Stimulated activated effector memory CD8-positive, alpha-beta T cell treated with anti-CD3 and anti-CD28 coated beads, Interleukin-12 subunit alpha, Interleukin-12 subunit beta, amount 100 ng/mL, for 72 hours (primary cell): ENCODE results near the gene APBA2.

Source experiments
- ATAC-seq: fragments of 150-1000 bp; cut with Tn5 transposase; 2 replicates; pipeline ENCODE4 v1.10.0; 2021
- DNase-seq, 2 donors: peaks; one replicate each; pipeline ENCODE4 v3.0.0; 2021 to 2022; ENCODE audit warnings: low spot score in 2 of 2
- H3K27ac Mint-ChIP-seq: one replicate; pipeline ENCODE4 v1.8.0; 2022; ENCODE audit warnings: mild to moderate bottlenecking, mixed read lengths
- H3K36me3 Mint-ChIP-seq: one replicate; pipeline ENCODE4 v1.8.0; 2022; ENCODE audit warnings: mild to moderate bottlenecking, mixed read lengths
- H3K4me1 Mint-ChIP-seq: one replicate; pipeline ENCODE4 v1.8.0; 2022; ENCODE audit warnings: mixed read lengths
- H3K4me3 Mint-ChIP-seq: one replicate; pipeline ENCODE4 v1.8.0; 2022; ENCODE audit warnings: mild to moderate bottlenecking, mixed read lengths
- H3K9me3 Mint-ChIP-seq: one replicate; pipeline ENCODE4 v1.8.0; 2022; ENCODE audit warnings: mixed read lengths

Gene APBA2

GRCh38 chr15:29134641-29135308 lies 249.0 kb downstream of the APBA2 start:
- no peaks in the 10 kb centered on the region for H3K36me3 Mint-ChIP-seq
- no peak overlapping the region for H3K4me3 Mint-ChIP-seq
- ATAC-seq (no peak), DNase-seq (no peak)
- H3K9me3 Mint-ChIP-seq = no peaks in the 10 kb centered on the region
- H3K4me1 Mint-ChIP-seq = peaks cover 4% of the 10 kb centered on the region
- no peak overlapping the region for H3K27ac Mint-ChIP-seq

- DNase-seq = no peak
Observed at GRCh38 chr15:29135309-29135657, 249.5 kb downstream of the APBA2 start.

DNA sequence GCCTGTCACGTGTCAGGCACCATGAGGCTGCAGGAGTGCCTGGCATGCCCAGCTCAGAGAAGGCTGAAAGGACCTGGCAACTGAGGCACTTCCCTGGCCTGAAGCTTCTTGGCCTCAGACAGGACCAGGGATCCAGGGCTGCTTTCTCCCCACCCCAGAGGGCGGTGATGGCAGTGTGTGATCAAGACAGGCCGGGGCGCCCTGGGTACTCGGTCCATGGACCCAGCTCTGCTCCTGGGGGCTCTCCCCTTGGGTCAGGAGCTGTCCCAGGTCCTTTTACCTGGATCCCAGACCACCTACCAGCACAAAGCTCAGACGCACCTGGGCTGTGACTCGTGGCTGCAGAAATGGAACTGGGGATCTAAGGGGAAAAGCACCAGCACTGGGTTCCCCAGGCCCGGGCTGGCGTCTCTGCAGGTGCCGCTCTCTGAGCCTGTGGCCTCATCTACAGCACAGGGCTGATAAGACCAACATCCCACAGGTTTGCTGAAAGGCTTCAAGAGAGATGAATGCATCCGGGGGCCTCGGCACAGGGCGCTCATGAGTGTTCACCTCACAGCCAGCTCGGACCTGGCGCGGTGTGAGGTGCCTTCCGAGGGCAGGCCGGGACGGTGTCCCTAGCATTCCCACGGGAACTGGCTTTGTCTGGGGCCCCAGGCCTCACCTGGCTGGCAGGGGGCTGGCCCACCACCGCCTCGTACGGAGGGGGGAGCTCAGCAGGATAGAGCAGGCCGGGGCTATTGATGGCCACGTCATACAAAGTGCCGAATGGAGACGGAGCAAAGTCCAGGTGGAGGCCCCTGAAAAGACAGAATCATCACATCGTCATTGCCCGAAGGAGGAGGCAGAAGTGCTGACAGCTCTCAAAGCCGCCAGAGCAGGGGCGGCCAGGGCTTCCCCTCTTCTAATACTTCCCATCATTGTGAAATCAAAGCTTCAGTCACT lies 250.2 kb downstream of the APBA2 start:
- Mint-ChIP-seq H3K27ac (no peak overlapping the region), H3K36me3 (no peaks in the 10 kb centered on the region), H3K4me1 (peaks cover 9% of the 10 kb centered on the region), H3K9me3 (no peaks in the 10 kb centered on the region), H3K4me3 (no peak overlapping the region)
- no peak for DNase-seq
- no peak for ATAC-seq

More at GRCh38 chr15:29135309-29135657, 249.5 kb downstream of the APBA2 start:
- Mint-ChIP-seq H3K4me3 (no peak overlapping the region), H3K4me1 (peaks cover 9% of the 10 kb centered on the region), H3K9me3 (no peaks in the 10 kb centered on the region), H3K27ac (no peak overlapping the region), H3K36me3 (no peaks in the 10 kb centered on the region)
- no peak for ATAC-seq

DNA sequence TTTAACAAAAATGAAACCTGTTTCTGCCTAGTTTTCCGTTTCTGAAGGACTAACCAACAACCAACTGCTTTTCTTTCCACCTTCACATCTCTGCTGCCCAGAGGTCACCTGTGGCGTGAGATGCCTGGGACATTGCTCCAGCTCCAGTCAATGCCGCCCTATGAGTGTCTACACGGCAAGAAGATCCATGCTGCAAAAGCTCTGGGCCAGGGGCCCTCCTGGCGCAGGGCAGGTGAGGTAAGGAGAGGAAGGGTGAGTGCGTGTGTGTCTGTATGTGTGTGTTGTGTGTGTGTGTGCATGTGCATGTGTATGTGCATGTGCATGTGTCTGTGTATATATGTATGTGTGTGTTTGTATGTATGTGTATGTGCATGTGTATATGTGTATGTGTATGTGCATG lies 252.5 kb downstream of the APBA2 start:
- no peaks in the 10 kb centered on the region for H3K36me3 Mint-ChIP-seq
- DNase-seq = no peak
- no peak overlapping the region for H3K27ac Mint-ChIP-seq
- no peaks in the 10 kb centered on the region for H3K9me3 Mint-ChIP-seq
- no peak for ATAC-seq
- H3K4me3 Mint-ChIP-seq = no peak overlapping the region
- peaks cover 9% of the 10 kb centered on the region for H3K4me1 Mint-ChIP-seq

DNA sequence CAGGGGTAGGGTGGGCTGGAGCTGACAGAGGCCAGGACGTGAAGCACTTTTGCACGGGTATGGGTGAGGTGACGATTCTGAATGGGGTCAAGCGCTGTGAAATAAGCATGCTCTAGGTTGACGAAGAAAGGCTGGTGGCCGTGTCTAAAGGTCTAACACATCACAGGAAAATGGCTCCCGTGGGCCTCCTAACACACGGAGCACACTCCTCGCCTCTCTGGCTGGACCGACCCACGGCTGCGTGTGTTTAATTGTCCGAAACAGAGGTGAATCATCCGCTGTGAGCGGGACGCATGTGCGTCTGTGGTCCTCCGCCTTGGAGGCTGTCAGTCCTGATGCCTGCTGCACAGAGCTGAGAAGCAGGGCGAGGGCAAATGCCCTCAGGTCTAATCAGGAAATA lies 253.3 kb downstream of the APBA2 start:
- no peaks in the 10 kb centered on the region for H3K9me3 Mint-ChIP-seq
- ATAC-seq = no peak
- H3K4me1 Mint-ChIP-seq = peaks cover 9% of the 10 kb centered on the region
- H3K4me3 Mint-ChIP-seq = no peak overlapping the region
- no peak overlapping the region for H3K27ac Mint-ChIP-seq
- DNase-seq = no peak
- no peaks in the 10 kb centered on the region for H3K36me3 Mint-ChIP-seq

DNA sequence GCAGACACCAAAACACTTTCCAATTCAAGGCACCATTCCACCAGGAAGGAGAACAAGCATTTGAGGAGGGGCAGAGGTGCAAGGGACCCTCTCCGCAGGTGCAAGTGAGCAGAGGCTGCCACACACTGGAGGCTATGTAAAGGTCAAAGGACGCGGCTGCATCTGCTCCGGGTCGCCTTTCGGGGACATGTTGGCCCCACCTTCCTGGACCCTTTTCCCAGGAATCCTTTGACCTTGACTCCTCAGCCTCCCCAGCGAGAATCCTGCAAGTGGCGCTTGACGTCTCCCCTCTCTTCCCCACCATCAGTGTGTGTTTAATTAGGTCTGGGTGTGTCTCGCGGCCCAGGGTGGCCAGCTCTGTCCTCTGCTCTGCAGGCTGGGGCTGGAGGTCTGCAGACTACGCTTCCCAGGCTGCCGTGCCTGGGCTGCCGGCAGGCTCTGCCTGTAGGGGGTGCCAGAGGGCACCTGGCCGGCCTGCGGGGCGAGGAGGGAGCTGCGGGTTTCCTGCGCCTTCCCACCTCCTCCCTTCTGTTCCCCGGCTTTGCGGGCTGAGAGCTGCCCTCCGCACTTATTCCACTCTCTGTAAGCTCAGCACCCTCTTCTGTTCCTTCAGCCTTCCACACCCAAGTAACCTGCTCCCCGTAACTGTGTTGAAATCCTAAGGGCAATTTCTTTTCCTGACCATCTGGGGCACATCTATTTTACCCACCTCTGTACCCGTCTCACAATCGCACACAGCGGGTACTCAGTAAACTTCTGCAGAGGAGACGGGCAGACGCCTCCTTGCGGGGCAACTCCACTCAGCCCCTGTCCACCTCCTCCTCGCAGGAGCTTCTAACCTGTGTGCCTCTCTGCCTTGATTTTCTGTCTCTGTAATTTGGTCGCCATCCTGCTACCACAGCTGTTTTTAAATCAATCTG lies 254.0 kb downstream of the APBA2 start:
- DNase-seq (peak; percentile 42 to 75), ATAC-seq (peak; percentile 66)
- Mint-ChIP-seq H3K9me3 (no peaks in the 10 kb centered on the region), H3K4me1 (peaks cover 9% of the 10 kb centered on the region), H3K36me3 (no peaks in the 10 kb centered on the region), H3K27ac (no peak overlapping the region), H3K4me3 (no peak overlapping the region)

- peaks cover 9% of the 10 kb centered on the region for H3K4me1 Mint-ChIP-seq
- no peaks in the 10 kb centered on the region for H3K9me3 Mint-ChIP-seq
- no peak overlapping the region for H3K27ac Mint-ChIP-seq
- no peak for DNase-seq
- H3K4me3 Mint-ChIP-seq = no peak overlapping the region
- no peaks in the 10 kb centered on the region for H3K36me3 Mint-ChIP-seq
- no peak for ATAC-seq
Observed at GRCh38 chr15:29140475-29141307, 254.9 kb downstream of the APBA2 start.

- Mint-ChIP-seq H3K27ac (no peak overlapping the region), H3K9me3 (no peaks in the 10 kb centered on the region), H3K4me1 (peaks cover 9% of the 10 kb centered on the region), H3K4me3 (no peak overlapping the region), H3K36me3 (no peaks in the 10 kb centered on the region)
- no peak for DNase-seq
- no peak for ATAC-seq
Observed at GRCh38 chr15:29141308-29142128, 255.7 kb downstream of the APBA2 start.

DNA sequence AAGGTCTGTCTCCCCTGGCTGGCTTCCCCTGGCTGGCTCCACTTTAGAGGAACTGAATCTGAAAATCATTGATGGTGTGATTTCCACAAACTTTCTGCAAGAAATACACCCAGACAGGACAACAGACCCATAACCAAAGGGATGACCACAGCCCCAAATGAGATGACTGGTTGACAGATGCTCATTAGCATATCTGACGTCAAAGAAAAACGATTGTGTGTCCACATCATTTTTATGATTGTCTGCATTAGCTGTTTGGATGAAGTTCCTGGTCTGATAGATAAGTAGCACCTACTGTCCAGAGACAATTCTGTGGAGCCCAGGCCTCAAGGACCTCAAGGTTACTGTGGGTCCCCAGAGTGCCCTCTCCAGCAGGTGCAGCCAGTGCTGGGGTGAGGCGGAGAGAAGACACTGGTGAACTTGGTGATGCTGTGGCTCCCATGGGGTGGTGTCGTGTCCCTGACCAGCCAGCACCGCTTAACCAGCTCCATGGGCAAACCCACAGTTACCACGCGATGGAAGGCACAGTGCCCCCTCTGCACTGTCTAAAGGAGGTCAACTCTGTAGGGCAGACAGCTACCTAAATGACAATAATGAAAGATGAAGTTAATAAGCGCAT lies 256.5 kb downstream of the APBA2 start:
- no peaks in the 10 kb centered on the region for H3K36me3 Mint-ChIP-seq
- no peak for ATAC-seq

DNA sequence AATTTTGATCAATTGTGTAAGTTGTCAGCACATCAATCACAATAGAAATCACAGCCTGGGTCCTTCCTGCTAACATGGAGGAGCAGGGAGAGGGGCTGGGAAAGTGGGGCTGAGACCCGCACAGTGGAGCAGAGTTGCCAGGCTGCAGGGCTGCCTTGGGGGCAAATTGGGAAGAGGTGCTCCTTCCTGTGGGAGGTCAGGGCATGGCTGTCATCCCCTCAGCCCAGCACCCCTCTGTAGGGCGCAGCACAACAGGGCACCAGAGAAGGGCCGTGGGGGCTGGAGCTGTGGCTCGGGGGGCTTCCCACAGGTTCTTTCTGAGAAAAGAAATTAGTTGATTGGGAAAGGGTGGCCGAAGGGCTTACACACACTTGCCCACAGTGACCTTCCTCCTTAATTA lies 257.5 kb downstream of the APBA2 start:
- peaks cover 9% of the 10 kb centered on the region for H3K4me1 Mint-ChIP-seq
- no peak for ATAC-seq
- no peaks in the 10 kb centered on the region for H3K36me3 Mint-ChIP-seq
- H3K9me3 Mint-ChIP-seq = no peaks in the 10 kb centered on the region
- H3K4me3 Mint-ChIP-seq = no peak overlapping the region
- H3K27ac Mint-ChIP-seq = no peak overlapping the region
- no peak for DNase-seq

More for the DNA sequence above, 256.5 kb downstream of the APBA2 start:
- peaks cover 9% of the 10 kb centered on the region for H3K4me1 Mint-ChIP-seq
- H3K9me3 Mint-ChIP-seq = no peaks in the 10 kb centered on the region
- H3K4me3 Mint-ChIP-seq = no peak overlapping the region
- no peak overlapping the region for H3K27ac Mint-ChIP-seq
- no peak for DNase-seq

DNA sequence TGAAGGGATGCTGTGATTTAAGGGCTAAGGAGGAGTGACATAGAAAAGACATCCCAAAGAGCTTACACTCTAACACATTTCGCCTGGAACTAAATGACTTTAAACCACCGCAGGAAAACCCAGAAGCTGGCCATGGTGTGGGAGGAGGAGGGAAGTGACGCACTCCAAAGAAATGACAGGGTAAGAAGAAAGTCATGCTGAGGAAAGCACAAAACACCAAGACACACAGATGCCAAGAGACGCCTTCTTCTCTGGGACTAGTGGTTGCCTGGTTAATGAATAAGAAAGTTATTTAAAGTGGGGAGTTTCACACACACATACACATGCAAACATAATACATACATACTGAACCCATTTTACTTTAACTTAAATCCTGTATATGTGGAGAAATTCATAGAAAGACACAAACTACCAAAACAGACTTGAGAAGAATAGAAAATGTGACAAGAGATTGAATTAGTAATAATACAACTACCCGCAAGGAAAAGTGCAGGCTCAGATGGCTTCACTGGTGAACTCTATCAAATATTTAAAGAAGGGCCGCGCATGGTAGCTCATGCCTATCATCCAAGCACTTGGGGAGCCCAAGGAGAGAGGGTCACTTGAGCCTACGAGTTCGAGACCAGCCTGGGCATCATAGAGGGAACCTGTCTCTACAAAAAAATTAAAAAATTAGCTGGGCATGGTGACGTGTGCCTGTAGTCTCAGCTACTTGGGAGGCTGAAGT lies 258.3 kb downstream of the APBA2 start:
- peak; percentile 52 for ATAC-seq

DNA sequence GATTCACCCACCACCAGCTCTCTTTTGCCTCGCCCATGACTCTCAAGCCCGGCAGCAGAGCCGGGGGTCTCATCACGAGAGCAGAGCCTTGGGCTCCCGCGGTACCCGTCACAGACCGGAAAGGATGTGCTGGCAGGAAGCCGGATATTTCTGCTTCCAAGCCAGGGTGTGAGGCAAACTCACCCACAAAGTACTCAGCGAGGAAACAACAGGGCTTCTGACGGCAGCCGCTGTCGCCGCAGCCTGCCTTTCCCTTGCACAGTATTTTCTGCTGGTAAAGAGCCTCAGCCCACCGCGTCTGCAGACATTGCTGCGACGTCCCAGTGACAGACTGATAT lies 263.9 kb downstream of the APBA2 start:
- H3K4me3 Mint-ChIP-seq = no peak overlapping the region
- ATAC-seq (no peak), DNase-seq (no peak)
- H3K9me3 Mint-ChIP-seq = no peaks in the 10 kb centered on the region
- no peaks in the 10 kb centered on the region for H3K4me1 Mint-ChIP-seq
- no peaks in the 10 kb centered on the region for H3K36me3 Mint-ChIP-seq
- no peak overlapping the region for H3K27ac Mint-ChIP-seq

More for the DNA sequence above, 258.3 kb downstream of the APBA2 start:
- no peak overlapping the region for H3K4me3 Mint-ChIP-seq
- no peaks in the 10 kb centered on the region for H3K9me3 Mint-ChIP-seq
- no peaks in the 10 kb centered on the region for H3K36me3 Mint-ChIP-seq
- no peak for DNase-seq
- no peak overlapping the region for H3K27ac Mint-ChIP-seq
- peaks cover 9% of the 10 kb centered on the region for H3K4me1 Mint-ChIP-seq
